Stimulated activated naive CD8-positive, alpha-beta T cell treated with anti-CD3 and anti-CD28 coated beads, Interleukin-15, amount 100 ng/mL, for 72 hours (primary cell): ENCODE data around the gene CFAP91.

Experiments
- ATAC-seq: fragments of 150-1000 bp; cut with Tn5 transposase; 2 replicates; pipeline ENCODE4 v1.10.0; 2021; ENCODE audit warnings: mild to moderate bottlenecking, moderate library complexity
- DNase-seq, 2 donors: peaks; one replicate each; pipeline ENCODE4 v3.0.0; 2021 to 2022
- H3K27ac Mint-ChIP-seq, 2 donors: one replicate each; pipeline ENCODE4 v1.8.0; 2022; ENCODE audit warnings: mild to moderate bottlenecking in 2 of 2, mixed read lengths in 2 of 2, moderate library complexity in 2 of 2
- H3K27me3 Mint-ChIP-seq: one replicate; pipeline ENCODE4 v1.8.0; 2022; ENCODE audit warnings: mixed read lengths
- H3K4me1 Mint-ChIP-seq: one replicate; pipeline ENCODE4 v1.8.0; 2022; ENCODE audit warnings: mild to moderate bottlenecking, mixed read lengths
- H3K4me3 Mint-ChIP-seq, 2 donors: one replicate each; pipeline ENCODE4 v1.8.0; 2022; ENCODE audit warnings: mild to moderate bottlenecking in 2 of 2, mixed read lengths in 2 of 2, moderate library complexity in 1 of 2
- H3K9me3 Mint-ChIP-seq, 2 donors: one replicate each; pipeline ENCODE4 v1.8.0; 2022; ENCODE audit warnings: mixed read lengths in 2 of 2

Gene CFAP91

DNA sequence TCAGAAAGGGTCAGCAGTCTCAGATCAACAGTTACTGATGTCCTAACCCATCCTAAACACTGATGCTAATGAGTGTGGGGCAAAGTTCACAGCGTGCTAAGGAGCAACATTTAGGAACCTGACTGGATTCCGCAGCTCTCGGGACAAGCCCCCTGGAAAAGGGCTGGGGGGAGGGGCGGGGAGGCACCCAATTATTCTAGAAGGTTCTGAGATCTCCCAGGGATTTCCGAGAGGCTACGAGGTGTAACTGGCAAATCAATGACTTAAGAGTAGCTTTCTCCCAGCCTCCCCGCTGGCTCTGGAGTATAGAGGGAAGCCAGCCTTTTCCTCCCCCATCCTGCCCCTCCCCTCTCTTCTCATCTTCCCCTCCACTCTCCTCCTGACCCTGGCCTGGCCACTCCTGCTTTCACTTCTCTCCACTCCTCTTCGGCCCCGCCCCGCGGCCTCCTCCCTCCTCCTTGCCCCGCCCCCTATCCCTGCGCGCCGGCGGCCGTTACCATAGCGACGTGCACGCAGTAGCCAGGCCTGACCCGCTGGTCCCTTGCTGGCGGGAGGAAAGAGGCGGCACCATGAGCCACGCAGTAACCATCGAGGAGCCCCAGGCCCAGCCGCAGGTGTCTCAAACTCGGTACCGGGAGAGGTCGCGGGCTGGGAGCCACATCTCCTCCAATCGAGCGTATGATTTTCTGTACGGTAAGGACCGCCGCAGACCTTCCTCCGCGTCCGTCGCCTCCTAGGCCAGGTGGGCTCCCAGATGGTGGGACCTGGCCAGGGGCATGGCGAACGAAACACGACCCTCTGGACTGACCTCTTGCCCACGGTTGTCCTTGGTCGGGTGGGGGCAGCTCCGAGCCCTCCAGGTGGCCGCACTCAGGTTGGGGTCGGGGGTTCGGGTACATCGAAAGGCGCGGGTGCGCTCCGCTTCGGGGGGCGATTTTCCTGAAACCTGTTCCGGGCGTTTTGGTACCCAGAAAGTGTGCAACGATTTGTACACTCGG, at the start of gene CFAP91:
CFAP91 (plus strand) TSS at position 493 of the 998 bp plus-strand sequence; CDS start at position 570, 77 bp downstream.
- no peak within 1 kb of the TSS for H3K27ac Mint-ChIP-seq

DNA sequence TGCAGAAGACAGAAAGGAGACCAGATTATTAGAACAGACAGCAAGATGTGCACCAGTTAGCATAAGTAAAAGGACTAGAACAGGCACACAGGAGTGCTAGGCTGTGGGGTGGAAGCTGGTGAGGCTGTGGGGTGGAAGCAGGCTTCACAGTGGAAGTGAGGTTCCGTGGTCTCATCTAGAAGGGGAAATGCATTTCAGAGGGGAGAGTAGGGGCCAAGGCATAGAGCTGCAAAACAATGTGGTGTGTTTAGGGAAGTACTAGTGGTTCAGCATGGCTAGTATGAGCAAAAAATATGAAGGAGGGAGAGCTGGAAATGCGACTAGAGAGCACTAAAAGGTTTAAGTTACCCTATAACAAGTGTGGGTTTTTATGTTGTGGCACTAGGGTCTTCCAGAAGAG, 48.9 kb upstream of the CFAP91 start:
- DNase-seq: no peak
- ATAC-seq: no peak
- no peak overlapping the region for H3K4me3 Mint-ChIP-seq
- H3K27me3 Mint-ChIP-seq: no peaks in the 10 kb centered on the region
- H3K27ac Mint-ChIP-seq: no peak overlapping the region
- no peaks in the 10 kb centered on the region for H3K9me3 Mint-ChIP-seq
- H3K4me1 Mint-ChIP-seq: no peaks in the 10 kb centered on the region

More for the DNA sequence above, at the start of gene CFAP91:
- ATAC-seq: peak; percentile 87
- H3K4me3 Mint-ChIP-seq: peak within 1 kb of the TSS; percentile 77 to 78
- H3K9me3 Mint-ChIP-seq: peaks cover 0 to 5% of the 10 kb centered on the region in 2 donors
- H3K4me1 Mint-ChIP-seq: peaks cover 41% of the 10 kb centered on the region
- peak; percentile 65 to 83 for DNase-seq
- H3K27me3 Mint-ChIP-seq: peaks cover 12% of the 10 kb centered on the region

DNA sequence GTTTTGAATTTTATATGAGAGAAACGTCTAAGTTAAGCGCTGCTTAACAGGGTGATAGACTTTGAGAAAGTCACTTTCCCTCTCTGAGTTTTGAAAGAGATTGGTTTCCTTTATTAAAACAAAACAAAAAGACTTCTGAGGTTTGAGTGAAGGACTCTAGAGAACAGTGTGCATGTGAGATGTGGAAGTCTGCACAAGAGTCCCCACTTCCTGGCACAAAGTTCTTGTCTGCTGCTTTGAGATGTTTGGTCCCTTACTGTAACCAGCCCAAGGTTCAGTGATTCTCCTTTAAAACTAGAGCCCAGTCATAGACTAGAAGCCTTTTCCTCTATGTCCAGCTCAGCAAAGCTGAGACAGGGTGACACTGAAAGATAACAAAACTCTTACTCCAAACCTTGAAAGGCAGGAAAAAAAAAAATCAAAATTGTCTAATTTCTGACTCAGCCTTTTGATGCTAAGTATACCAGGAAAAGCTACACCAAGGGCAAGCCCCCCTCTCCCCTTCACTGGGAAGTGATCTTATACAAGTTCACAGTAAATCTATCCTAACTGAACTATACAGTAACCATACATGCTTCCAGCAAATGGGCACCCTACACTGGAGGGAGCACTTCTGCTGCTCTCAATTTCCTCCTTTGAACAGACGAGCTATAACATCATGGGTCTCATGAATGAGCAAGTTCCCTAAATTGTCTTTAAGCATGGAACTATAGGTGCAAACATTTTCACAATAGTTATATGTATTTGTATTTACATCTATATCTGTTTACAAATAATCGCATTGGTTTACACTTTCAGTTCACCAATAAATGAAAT, 44.7 kb upstream of the CFAP91 start:
- Mint-ChIP-seq H3K4me3 (no peak overlapping the region), H3K9me3 (no peaks in the 10 kb centered on the region), H3K27me3 (no peaks in the 10 kb centered on the region), H3K27ac (no peak overlapping the region), H3K4me1 (no peaks in the 10 kb centered on the region)
- ATAC-seq (no peak), DNase-seq (no peak)

DNA sequence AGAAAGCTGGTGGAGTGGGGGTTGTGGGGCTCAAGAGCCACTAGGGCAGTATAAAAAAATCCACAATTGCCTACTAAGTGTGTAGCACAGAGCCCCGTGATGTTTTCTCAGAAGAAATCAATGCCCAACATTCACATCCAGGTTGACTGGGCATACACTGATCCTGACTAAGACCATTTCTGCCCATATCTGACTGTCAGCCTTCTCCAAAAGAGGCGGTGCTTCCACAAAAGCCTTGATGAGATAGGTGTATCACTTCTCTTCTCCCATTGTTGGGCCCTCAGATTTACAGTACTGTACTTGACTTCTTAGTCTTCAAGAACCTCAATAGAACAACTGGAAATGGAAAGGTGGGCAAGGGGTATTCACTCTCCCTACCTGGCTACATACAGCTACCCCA, 43.8 kb upstream of the CFAP91 start:
- Mint-ChIP-seq H3K4me1 (no peaks in the 10 kb centered on the region), H3K27ac (no peak overlapping the region)

DNA sequence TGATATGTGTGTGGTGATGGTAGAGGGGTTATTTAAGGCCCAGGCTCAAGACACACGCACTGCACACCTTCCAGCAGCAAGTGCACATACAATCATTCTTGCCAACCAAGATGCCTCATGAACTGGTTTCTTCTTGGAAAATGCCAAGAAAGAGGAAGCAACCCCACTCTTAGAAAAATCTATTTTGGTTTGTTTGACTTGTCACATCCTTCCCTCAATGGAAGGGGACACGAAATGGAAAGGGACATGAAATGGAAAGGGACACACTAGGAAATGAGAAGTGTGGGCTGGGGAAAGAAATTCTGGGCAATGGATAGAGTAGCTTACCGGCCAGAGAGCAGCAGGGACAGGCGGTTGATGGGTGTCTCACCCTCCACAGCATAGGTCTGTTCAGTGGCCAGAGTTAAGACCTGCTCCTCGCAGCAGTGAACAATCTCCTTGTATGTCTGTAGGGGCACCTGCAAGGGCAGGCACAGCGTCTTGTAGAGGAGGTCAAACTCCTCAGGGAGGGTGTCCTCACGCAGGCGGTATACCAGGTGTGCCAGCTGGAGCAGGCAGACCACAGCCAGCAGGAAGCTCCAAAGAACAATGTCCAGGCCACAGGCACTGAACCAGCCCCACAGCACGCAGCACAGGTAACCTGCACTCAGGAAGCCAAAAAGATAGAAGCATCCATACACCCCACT, 43.1 kb upstream of the CFAP91 start:
- Mint-ChIP-seq H3K27me3 (no peaks in the 10 kb centered on the region), H3K9me3 (no peaks in the 10 kb centered on the region), H3K4me1 (no peaks in the 10 kb centered on the region), H3K4me3 (no peak overlapping the region), H3K27ac (no peak overlapping the region)
- DNase-seq (no peak), ATAC-seq (no peak)

More for the DNA sequence above, 43.8 kb upstream of the CFAP91 start:
- no peak overlapping the region for H3K4me3 Mint-ChIP-seq
- no peaks in the 10 kb centered on the region for H3K9me3 Mint-ChIP-seq
- ATAC-seq (no peak), DNase-seq (no peak)
- no peaks in the 10 kb centered on the region for H3K27me3 Mint-ChIP-seq

DNA sequence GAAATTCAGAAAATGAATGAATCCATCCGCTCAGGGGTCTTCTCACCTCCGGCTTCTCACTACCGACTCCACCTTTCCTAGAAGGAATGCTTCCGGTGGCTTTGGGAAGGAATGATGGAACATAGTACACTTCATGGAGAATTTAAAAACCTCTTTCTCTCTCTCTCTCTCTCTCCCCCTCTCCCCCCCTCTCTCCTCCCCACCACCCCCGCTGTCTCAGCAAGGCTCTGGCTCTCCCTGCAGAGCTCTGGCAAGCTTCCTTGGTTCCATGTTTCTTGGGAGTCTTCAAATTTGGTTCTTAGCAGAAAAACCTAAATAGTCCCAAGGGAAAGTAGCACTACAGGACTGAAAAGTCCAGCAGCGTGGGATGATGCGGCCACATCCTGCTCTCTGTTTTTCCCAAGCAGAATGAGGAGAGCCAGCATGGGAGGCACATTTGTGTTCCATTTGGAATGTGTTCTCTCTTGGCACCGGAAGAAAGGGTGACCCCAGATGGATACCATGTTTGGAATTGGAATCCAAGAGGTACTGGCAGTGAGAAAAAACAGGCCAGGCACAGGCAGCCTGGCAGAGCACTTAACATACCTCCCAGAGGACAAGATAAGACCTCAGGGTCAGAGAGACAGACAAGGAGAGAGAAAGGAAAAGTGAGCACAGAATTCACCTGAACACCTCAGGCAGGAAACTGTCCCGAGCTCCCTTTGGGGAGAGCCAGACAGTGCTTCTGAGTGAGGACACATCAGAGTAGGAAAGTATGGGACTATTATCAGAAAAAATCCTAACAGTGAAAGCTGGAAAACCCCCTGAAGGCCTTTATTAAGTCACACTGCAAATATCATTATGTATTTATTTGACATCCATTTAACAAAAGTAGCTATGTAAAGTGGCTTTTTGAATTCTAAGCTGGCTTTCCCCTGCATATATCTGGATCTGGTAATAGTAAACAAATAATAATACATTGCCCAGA, 42.1 kb upstream of the CFAP91 start, which contains the start of gene POPDC2:
POPDC2 (minus strand) TSS at position 116 of the 967 bp plus-strand sequence. CDS start 166 bp downstream, outside the sequence.
- Mint-ChIP-seq H3K9me3 (no peaks in the 10 kb centered on the region), H3K4me1 (no peaks in the 10 kb centered on the region), H3K27me3 (no peaks in the 10 kb centered on the region), H3K4me3 (no peak within 1 kb of the TSS), H3K27ac (peak within 1 kb of the TSS in 1 of 2 donors; percentile 72)
- no peak for DNase-seq
- no peak for ATAC-seq

DNA sequence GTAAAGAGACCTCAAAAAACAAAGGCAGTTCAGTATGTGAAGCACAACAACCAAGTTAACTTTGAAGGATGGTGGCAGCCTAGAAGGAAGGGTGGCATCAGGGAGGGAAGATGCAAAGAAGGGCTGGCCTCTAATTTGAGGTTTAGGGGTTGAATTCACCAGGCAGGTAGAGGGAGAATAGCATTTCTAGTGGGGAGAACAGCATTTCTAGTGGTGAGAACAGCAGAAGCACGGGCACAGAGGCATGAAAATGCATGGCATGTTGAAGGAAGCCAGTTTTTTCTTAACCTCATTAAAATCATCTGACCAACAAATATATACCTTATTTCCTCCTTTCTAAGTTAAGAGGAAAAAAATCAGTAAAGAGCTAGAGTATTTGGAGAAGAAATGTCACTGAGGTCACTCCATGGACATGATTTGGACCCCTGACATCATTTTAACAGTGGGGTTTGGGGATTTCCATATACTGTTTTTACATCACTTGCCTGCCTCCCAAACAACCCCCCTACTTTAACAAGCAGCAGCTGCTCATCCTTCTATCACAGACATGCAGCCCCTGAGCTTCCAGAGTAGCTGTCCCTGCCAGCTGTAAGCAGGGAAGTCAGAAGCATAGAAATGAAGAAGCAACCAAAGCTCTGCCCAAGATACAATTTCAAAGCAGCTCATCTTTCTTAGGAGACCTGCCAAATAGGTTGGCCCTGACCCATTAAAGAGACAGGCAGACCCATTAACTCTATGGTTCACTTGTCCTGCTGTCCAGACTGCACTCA, 40.0 kb upstream of the CFAP91 start:
- Mint-ChIP-seq H3K27me3 (no peaks in the 10 kb centered on the region), H3K27ac (no peak overlapping the region), H3K4me3 (no peak overlapping the region), H3K4me1 (no peaks in the 10 kb centered on the region), H3K9me3 (no peaks in the 10 kb centered on the region)
- DNase-seq (no peak), ATAC-seq (no peak)

DNA sequence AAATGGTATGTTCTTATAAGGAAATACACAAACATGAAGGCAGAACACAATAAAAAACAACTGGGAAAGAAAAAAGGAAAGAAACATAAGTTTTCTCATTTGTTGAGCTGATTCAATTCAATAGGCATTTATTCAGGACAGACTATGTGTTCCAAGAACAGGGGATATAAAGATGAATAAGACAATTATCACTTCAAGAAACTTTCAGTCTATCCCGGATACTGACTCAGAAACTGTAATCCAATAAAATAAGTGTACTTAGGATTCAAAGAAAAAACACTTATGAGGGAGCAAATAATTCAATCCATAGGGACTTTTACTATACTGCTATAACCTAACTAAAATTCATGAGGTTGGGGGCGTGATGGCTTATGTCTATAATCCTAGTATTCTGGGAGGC, 38.9 kb upstream of the CFAP91 start:
- Mint-ChIP-seq H3K4me1 (no peaks in the 10 kb centered on the region), H3K27ac (no peak overlapping the region), H3K9me3 (no peaks in the 10 kb centered on the region), H3K4me3 (no peak overlapping the region), H3K27me3 (no peaks in the 10 kb centered on the region)
- no peak for DNase-seq
- ATAC-seq: no peak

DNA sequence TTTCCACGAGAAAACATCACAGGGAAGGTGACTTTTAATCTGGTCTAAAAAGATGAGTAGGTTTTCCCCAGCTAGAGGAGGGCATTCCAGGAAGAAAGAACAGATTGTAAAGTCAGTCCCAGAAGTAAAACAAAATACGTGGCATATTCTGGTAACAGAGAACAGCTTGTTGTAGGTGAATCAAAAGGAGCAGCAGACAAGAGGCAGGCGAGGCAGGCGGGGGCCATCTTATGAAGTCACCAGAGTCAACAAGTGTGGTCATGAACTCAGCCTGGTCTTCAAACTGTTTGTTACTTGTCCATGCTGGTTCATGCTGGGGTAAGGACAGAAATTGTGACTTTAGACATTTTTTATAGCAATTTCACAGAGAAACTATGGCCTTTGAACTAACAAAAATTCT, 38.5 kb upstream of the CFAP91 start:
- H3K4me3 Mint-ChIP-seq: no peak overlapping the region
- no peaks in the 10 kb centered on the region for H3K27me3 Mint-ChIP-seq
- no peak for DNase-seq
- no peak for ATAC-seq
- H3K9me3 Mint-ChIP-seq: no peaks in the 10 kb centered on the region
- no peaks in the 10 kb centered on the region for H3K4me1 Mint-ChIP-seq
- no peak overlapping the region for H3K27ac Mint-ChIP-seq

DNA sequence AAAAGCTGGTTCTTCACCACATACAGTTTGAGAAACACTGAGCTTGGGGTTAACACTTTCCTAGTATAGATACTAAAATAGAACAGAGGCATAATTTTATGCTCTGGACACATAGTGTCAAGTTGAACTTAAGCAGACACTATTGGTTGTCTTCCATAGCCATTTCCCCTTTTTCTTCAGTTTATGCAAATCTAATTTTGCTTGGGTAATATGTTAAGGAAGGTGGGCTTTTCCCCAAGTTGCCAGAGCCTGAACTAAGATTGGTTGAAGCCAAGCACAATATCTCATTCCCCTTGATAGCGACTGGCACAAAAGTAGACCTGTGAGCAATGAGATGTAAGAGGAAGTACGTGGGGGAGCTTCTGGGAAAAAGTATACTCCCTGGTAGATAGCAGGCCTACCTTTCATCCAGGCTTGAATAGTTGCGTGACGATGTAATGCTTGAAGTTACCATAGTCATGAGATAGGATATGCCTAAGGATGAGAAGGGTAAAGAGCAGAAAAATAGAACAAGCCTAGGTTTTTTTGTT, 37.9 kb upstream of the CFAP91 start:
- no peak for ATAC-seq
- no peak overlapping the region for H3K4me3 Mint-ChIP-seq
- no peak overlapping the region for H3K27ac Mint-ChIP-seq
- DNase-seq: no peak
- H3K9me3 Mint-ChIP-seq: no peaks in the 10 kb centered on the region
- H3K27me3 Mint-ChIP-seq: no peaks in the 10 kb centered on the region
- peaks cover 3% of the 10 kb centered on the region for H3K4me1 Mint-ChIP-seq

DNA sequence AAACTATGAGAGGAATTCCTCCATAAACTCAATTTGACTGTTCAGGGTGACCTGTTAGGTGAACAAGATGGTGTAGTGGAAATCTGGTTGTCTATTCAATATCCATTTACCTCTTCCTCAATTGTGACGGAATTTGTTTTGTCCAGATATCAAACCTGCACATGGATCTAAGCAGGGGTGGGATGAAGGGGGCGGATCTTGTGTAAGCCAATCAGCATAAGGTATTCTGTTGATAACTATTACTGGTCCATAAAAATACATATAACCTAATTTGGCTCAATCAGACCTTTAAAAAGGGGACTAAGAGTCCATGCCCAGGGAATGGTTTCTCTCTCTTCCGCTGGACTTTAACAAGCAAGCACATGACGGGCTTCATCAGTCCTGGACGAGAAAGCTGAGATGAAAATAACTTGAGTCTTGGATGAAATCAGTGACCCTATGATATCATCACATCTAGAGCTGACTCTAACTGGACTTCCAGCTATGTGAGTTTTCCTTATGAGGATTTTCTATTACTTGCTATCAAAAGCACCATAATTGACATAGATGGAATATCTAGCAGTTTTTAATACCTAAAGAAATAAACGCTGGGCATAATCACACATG, 36.8 kb upstream of the CFAP91 start:
- ATAC-seq: no peak
- no peak overlapping the region for H3K4me3 Mint-ChIP-seq
- H3K4me1 Mint-ChIP-seq: peaks cover 10% of the 10 kb centered on the region
- H3K27ac Mint-ChIP-seq: no peak overlapping the region
- no peaks in the 10 kb centered on the region for H3K9me3 Mint-ChIP-seq
- DNase-seq: no peak
- no peaks in the 10 kb centered on the region for H3K27me3 Mint-ChIP-seq

DNA sequence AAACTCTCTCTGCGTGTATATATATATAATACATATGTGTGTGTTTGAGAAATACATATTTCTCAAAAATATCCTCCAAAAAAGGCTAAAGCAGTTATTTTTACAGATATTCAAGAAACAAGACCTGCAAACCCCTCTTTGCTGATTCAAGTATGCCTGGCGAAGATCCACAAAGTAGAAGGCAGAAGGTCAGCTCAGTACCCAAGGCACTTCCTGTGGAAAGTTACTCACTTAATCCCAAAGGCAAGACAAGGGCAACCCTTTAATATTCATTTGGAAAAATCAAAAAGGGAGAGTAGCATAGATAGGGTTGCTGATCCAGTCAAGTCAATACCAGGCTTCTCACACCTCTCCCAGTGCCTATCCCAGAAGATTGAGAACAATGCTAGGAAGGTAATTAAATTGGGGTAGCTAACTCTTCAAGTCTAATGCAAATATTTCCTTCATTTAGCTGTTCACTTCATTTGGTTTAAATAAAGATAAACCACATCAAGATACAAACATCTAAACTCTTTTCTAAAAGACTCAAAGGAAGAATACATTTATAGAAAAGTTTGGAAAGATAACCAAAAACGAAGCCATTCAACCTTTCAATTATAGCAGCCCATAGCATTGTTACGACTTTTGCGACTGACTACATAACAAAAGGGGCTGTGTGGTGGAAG, 32.8 kb upstream of the CFAP91 start:
- ATAC-seq: no peak
- peak overlapping the region in 1 of 2 donors; percentile 40 for H3K27ac Mint-ChIP-seq
- peaks cover 28% of the 10 kb centered on the region for H3K4me1 Mint-ChIP-seq
- no peaks in the 10 kb centered on the region for H3K27me3 Mint-ChIP-seq
- DNase-seq: no peak
- no peak overlapping the region for H3K4me3 Mint-ChIP-seq
- no peaks in the 10 kb centered on the region for H3K9me3 Mint-ChIP-seq

DNA sequence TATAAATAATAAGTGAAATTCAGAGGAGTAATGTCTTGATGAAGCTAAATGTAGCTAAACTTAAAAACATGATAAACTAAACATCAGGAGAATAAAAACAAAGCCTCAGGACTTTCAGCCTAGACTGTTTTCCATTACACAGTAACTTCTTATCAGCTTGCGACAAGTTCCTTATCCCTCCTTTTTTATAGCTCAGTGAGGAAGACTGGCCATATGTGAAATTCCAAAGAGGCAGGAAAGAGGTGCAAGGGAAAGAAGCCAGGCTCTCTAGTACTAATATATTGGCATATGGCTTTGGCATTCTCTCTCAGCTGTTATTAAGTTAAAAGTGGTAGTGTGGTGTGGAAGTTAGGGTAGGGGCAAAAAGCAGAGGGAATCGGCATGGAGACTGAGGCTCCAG, 30.0 kb upstream of the CFAP91 start:
- DNase-seq (no peak), ATAC-seq (no peak)
- no peak overlapping the region for H3K4me3 Mint-ChIP-seq
- no peak overlapping the region for H3K27ac Mint-ChIP-seq
- peaks cover 43% of the 10 kb centered on the region for H3K4me1 Mint-ChIP-seq
- H3K27me3 Mint-ChIP-seq: no peaks in the 10 kb centered on the region
- H3K9me3 Mint-ChIP-seq: no peaks in the 10 kb centered on the region
